ENCODE data around the gene VILL. TPM values are rescaled to one million over a fixed set of nuclear protein-coding genes. Genes with fewer than 3 reads are reported as not detected.

Gene VILL
- total and polyA plus RNA-seq, 4 donors: 10.2 to 32.3 (median 22.5) TPM

DNA sequence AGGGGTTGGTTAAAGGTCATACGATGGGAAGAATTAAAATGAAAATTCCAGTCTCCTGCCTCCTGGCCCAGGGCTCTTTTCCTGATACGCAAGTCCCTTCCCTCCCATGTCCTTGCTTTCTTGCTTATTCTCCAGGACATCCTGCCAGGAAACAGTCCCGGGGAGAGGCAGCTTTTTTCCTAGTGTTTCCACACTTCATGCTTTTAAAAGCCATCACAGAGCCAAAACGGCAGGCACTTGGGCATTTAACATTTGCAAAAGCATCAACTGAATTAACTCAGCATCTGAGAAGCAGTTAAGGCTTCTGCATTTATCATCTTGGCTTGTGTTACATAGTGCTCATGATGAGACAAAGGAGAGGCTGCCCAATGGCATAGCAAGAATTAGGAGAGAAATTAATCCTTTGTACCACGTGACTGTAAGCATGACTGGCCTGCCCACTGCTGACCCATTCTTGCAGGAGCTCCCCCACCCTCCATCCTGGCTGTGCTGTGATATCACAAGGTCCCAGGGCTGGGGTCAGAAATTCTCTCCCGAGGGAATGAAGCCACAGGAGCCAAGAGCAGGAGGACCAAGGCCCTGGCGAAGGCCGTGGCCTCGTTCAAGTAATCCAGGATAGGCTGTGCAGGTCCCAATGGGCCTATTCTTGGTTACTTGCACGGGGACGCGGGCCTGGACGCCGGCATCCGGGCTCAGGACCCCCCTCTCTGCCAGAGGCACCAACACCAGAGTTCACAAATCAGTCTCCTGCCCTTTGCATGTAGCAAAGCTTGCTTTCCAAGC lies 21.6 kb upstream of the VILL start:
- Histone ChIP-seq H3K4me1 (ENCODE audit: control insufficient read depth in 5 of 5, insufficient read depth in 5 of 5, low read length in 5 of 5) (peaks cover 0 to 23% (median 11%) of the 10 kb centered on the region in 5 donors), H3K27me3 (ENCODE audit: control insufficient read depth in 3 of 3, insufficient read depth in 3 of 3, low read length in 2 of 3) (no peaks in the 10 kb centered on the region), H3K9ac (ENCODE audit: insufficient read depth in 1 of 2, low read length in 2 of 2) (no peak overlapping the region), H3K9me3 (ENCODE audit: control insufficient read depth in 4 of 4, insufficient read depth in 3 of 4, low read length in 3 of 4) (no peaks in the 10 kb centered on the region), H3K4me3 (no peak overlapping the region), H3K27ac (ENCODE audit: low read depth in 1 of 2, low read length in 1 of 2) (peak overlapping the region in 1 of 2 donors; percentile 69), H3K36me3 (ENCODE audit: control insufficient read depth in 4 of 4, insufficient read depth in 4 of 4, low read length in 4 of 4) (peaks cover 0 to 53% (median 21%) of the 10 kb centered on the region in 4 donors)
- 76 to 82% methylated on average over 15 of the region's 15 CpGs for WGBS, 2 donors
- ATAC-seq (ENCODE audit: insufficient read depth, low FRiP score): no peak
- DNase-seq: peak in 1 of 3 donors; percentile 46
- TF ChIP-seq, protein P1, sequence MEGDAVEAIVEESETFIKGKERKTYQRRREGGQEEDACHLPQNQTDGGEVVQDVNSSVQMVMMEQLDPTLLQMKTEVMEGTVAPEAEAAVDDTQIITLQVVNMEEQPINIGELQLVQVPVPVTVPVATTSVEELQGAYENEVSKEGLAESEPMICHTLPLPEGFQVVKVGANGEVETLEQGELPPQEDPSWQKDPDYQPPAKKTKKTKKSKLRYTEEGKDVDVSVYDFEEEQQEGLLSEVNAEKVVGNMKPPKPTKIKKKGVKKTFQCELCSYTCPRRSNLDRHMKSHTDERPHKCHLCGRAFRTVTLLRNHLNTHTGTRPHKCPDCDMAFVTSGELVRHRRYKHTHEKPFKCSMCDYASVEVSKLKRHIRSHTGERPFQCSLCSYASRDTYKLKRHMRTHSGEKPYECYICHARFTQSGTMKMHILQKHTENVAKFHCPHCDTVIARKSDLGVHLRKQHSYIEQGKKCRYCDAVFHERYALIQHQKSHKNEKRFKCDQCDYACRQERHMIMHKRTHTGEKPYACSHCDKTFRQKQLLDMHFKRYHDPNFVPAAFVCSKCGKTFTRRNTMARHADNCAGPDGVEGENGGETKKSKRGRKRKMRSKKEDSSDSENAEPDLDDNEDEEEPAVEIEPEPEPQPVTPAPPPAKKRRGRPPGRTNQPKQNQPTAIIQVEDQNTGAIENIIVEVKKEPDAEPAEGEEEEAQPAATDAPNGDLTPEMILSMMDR (IDR thresholded peaks at IDR 0.05; ENCODE audit: control extremely low read depth, extremely low read depth): no peak

DNA sequence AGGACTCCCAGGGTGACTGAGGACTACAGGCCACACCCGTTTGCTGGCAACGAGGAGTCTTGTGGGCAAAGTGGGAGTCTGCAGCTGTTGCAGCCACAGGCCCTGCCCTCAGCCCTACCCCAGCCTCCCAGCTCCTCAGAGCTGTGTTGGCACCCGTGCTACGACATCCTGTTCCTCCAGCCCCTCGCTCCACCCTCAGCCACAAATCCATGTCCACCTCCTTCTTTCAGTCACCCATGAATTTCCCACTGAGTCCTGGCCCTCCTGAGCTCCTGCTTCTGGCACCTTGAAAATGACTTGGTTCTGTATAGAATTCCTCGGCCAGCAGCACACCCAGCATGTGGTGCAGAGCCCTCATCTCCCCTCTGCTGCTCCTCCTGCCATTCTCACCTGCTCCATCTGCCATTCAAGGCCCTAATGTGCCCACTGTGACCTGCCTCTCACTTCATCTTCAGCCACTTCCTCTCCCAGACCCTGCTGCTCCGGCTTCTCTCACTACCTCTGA lies 20.9 kb upstream of the VILL start:
- Histone ChIP-seq H3K27me3 (ENCODE audit: control insufficient read depth in 3 of 3, insufficient read depth in 3 of 3, low read length in 2 of 3) (no peaks in the 10 kb centered on the region), H3K4me1 (ENCODE audit: control insufficient read depth in 5 of 5, insufficient read depth in 5 of 5, low read length in 5 of 5) (peaks cover 0 to 19% (median 11%) of the 10 kb centered on the region in 5 donors), H3K27ac (ENCODE audit: low read depth in 1 of 2, low read length in 1 of 2) (peak overlapping the region in 1 of 2 donors; percentile 26), H3K36me3 (ENCODE audit: control insufficient read depth in 4 of 4, insufficient read depth in 4 of 4, low read length in 4 of 4) (peaks cover 0 to 53% (median 23%) of the 10 kb centered on the region in 4 donors), H3K4me3 (no peak overlapping the region), H3K9ac (ENCODE audit: insufficient read depth in 1 of 2, low read length in 2 of 2) (no peak overlapping the region), H3K9me3 (ENCODE audit: control insufficient read depth in 4 of 4, insufficient read depth in 3 of 4, low read length in 3 of 4) (no peaks in the 10 kb centered on the region)
- no peak for DNase-seq
- no peak for ATAC-seq (ENCODE audit: insufficient read depth, low FRiP score)
- TF ChIP-seq, protein P1 (IDR thresholded peaks at IDR 0.05; ENCODE audit: control extremely low read depth, extremely low read depth): no peak
- 45 to 46% methylated on average over 6 to 7 of the region's 7 CpGs for WGBS, 2 donors

DNA sequence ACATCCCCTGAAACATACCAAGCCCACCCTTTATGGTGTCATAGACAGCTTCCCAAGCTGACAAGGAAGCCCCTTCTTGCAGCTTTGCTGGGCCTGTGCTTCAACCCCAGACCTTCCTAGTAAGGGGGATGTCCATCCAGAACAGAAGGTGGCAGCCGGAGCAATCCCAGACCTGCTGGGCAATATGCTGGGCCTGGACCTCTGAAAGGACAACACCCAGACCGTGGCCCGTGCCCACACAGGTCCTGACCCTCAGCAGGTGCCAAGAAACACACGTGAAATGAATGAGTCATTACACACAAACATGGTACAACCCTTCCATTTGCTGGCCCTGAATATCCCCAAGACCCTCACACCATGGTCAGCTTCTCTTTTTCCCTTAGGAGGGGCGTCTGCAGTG lies 19.8 kb upstream of the VILL start:
- 87 to 90% methylated on average over 5 of the region's 5 CpGs for WGBS, 2 donors
- no peak overlapping the region for H3K27ac ChIP-seq (ENCODE audit: low read depth in 1 of 2, low read length in 1 of 2)
- DNase-seq (no peak), ATAC-seq (ENCODE audit: insufficient read depth, low FRiP score) (no peak)
- H3K9me3 ChIP-seq (ENCODE audit: control insufficient read depth in 4 of 4, insufficient read depth in 3 of 4, low read length in 3 of 4): no peaks in the 10 kb centered on the region
- peaks cover 0 to 14% (median 11%) of the 10 kb centered on the region in 5 donors for H3K4me1 ChIP-seq (ENCODE audit: control insufficient read depth in 5 of 5, insufficient read depth in 5 of 5, low read length in 5 of 5)
- peaks cover 0 to 46% (median 26%) of the 10 kb centered on the region in 4 donors for H3K36me3 ChIP-seq (ENCODE audit: control insufficient read depth in 4 of 4, insufficient read depth in 4 of 4, low read length in 4 of 4)
- H3K27me3 ChIP-seq (ENCODE audit: control insufficient read depth in 3 of 3, insufficient read depth in 3 of 3, low read length in 2 of 3): no peaks in the 10 kb centered on the region
- H3K9ac ChIP-seq (ENCODE audit: insufficient read depth in 1 of 2, low read length in 2 of 2): no peak overlapping the region
- TF ChIP-seq, protein P1 (IDR thresholded peaks at IDR 0.05; ENCODE audit: control extremely low read depth, extremely low read depth): no peak
- no peak overlapping the region for H3K4me3 ChIP-seq

Measured in lung (tissue), 12 donors.